Stimulated activated naive B cell treated with anti-CD40 and anti-IgM and Interleukin-4, amounts not matched to agents 10 μg/mL and 1 μg/mL and 100 μg/mL, for 72 hours (primary cell): ENCODE data around the gene CHRDL1.

Experiments
- ATAC-seq, 2 donors: fragments of 150-1000 bp; cut with Tn5 transposase; replicated peaks; 2 replicates each; pipeline ENCODE4 v1.10.0; 2021; ENCODE audit warnings: moderate library complexity in 1 of 2
- DNase-seq: peaks from one replicate; pipeline ENCODE4 v3.0.0; 2021
- H3K27ac Mint-ChIP-seq: one replicate; pipeline ENCODE4 v1.8.0; 2022; ENCODE audit warnings: mild to moderate bottlenecking, mixed read lengths
- H3K27me3 Mint-ChIP-seq, 2 donors: one replicate each; pipeline ENCODE4 v1.8.0; 2022; ENCODE audit warnings: mixed read lengths in 2 of 2
- H3K36me3 Mint-ChIP-seq, 2 donors: one replicate each; pipeline ENCODE4 v1.8.0; 2022; ENCODE audit warnings: mixed read lengths in 2 of 2, mild to moderate bottlenecking in 1 of 2
- H3K4me1 Mint-ChIP-seq, 2 donors: one replicate each; pipeline ENCODE4 v1.8.0; 2022; ENCODE audit warnings: mixed read lengths in 2 of 2, mild to moderate bottlenecking in 1 of 2
- H3K4me3 Mint-ChIP-seq, 2 donors: one replicate each; pipeline ENCODE4 v1.8.0; 2022; ENCODE audit warnings: mild to moderate bottlenecking in 2 of 2, mixed read lengths in 2 of 2, moderate library complexity in 1 of 2
- H3K9me3 Mint-ChIP-seq, 2 donors: one replicate each; pipeline ENCODE4 v1.8.0; 2022; ENCODE audit warnings: mixed read lengths in 2 of 2, mild to moderate bottlenecking in 1 of 2

The CHRDL1 gene

DNA sequence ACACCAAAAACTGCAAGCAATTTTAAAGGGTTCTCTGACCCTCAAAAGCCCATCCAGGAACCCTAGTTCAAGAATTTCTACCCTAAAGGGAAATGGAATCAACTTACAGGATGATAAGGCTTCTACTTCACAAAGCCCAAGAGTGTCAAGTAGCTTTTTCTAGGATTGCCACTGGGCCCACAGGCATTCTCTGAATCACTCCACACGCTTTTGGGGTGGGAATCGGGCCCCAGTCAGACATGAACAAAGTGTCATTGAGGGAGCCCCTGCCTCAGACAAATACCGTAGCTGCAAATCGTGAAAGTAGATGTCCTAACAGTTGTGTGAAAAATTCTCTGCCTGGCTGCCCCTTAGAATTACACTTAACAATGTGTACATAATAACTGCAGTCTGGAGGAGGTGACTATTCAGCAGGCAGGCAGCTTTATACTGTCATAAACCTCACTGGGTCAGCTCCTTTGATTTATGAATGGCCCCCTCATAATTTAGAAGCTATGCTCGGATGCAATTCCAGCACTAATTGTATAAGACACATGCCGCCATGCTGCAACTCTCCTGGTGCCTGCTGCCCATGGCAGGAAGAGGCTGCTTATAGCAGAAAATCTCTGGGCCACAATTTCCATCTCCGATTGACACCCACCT is 36.7 kb downstream of the CHRDL1 start:
- no peak for ATAC-seq
- H3K9me3 Mint-ChIP-seq, result peaks cover 3 to 6% of the 10 kb centered on the region in 2 donors
- no peak for DNase-seq

DNA sequence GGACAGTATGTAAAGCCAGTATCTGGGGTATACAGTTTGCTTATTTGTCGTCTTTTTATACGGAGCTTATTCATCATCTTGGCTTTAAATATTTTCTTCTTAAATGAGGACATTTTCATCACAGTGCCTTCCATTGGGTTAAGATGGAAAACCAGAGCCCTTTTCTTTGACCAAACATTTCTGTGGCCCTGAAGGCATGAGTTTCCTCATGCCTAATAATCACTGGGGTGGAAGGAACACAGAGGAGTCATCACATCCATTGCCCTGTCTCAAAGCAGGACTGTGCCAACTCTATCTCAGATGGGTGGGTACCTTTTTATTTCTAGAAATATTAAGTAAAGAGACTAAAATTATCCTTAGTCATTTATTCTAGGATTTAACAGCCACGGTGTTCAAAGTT is 40.0 kb downstream of the CHRDL1 start:
- no peak overlapping the region for H3K27ac Mint-ChIP-seq

More for the DNA sequence above, 36.7 kb downstream of the CHRDL1 start:
- Mint-ChIP-seq H3K4me1 (no peaks in the 10 kb centered on the region), H3K4me3 (no peak overlapping the region), H3K36me3 (peaks cover 0 to 4% of the 10 kb centered on the region in 2 donors), H3K27ac (no peak overlapping the region), H3K27me3 (no peaks in the 10 kb centered on the region)

DNA sequence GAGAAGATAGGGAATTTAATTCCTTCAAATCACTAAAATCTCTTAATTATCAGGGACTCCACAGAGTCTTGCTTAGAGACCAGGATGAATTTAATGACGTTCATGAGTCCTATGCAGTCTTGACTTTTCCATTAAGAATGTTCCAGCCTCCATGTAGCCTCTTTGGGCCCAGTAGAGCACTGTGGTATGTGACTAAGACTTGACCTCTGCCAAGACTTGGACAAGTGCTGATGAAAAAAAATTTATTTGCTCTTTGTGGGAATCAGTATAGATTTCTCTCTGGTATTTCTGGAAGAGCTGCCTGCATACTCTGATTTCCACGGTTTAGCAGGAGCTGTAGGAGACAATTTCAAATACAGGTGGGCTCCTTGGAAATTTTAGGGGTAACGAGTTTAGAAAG is 40.6 kb downstream of the CHRDL1 start:
- no peaks in the 10 kb centered on the region for H3K4me1 Mint-ChIP-seq
- no peak overlapping the region for H3K27ac Mint-ChIP-seq
- no peak overlapping the region for H3K4me3 Mint-ChIP-seq
- DNase-seq (no peak), ATAC-seq (no peak)
- H3K36me3 Mint-ChIP-seq, result peaks cover 0 to 4% of the 10 kb centered on the region in 2 donors
- no peaks in the 10 kb centered on the region for H3K27me3 Mint-ChIP-seq
- H3K9me3 Mint-ChIP-seq, result peaks cover 3 to 11% of the 10 kb centered on the region in 2 donors

More for the DNA sequence above, 40.0 kb downstream of the CHRDL1 start:
- DNase-seq (no peak), ATAC-seq (no peak)
- Mint-ChIP-seq H3K4me1 (no peaks in the 10 kb centered on the region), H3K36me3 (peaks cover 0 to 4% of the 10 kb centered on the region in 2 donors), H3K27me3 (no peaks in the 10 kb centered on the region), H3K9me3 (peaks cover 3 to 11% of the 10 kb centered on the region in 2 donors), H3K4me3 (no peak overlapping the region)

DNA sequence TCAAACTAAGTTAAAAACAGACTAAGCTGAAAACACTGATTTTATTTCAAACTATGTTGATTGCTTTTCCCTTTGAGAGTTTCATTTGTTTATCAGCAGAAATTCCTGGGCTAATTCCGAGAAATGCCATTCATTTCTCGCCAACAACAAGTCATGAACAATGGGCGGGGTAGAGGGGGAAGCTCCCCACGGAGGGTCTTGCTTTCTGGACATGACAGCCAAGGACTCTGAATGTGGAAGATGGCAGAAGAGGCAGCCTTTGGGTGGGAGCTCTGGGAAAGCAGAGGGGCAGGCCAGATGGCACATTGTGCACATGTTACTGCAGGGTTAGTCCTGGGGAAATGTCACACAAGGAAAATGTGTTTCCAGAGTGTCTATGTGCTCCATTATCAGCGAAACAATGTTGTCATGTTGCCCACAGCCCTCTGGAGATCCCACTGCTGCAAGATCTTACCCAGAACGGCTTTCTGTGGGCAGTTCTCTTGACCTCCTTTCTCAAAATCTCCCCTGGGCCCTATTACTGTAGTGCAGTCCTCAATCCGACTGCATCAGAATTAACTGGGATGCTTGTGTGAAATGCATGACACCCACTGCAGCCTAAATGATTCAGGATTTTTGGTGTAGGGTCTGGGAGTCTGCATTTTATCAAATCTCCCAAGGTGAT is 45.0 kb downstream of the CHRDL1 start:
- no peak for ATAC-seq
- no peak overlapping the region for H3K27ac Mint-ChIP-seq

DNA sequence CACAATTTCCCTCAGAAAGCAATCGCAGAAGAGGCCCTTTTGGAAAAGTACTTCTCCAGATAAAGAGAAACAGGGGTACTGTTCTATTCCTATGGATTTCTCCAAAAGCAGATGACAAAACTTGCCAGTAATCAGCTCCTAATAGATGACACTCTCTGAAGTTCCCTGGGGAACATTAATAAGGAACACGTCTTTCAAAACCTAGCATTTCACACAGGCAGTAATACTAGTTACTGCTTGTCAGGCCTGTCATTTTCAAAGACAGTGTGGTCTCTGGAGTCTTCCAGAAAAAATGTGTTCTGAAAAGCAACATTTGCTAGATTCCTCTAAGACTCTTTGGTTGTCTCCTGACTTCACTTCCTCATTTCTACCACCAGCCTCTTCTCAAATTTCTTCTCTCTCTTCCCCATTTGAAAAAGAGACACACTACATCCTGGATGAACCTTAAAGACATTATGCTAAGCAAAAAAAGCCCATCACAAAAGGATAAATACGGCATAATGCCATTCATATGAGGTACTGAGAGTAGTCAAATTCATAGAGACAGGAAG is 47.3 kb downstream of the CHRDL1 start:
- Mint-ChIP-seq H3K4me3 (no peak overlapping the region), H3K27ac (no peak overlapping the region)
- DNase-seq, result no peak

More for the DNA sequence above, 45.0 kb downstream of the CHRDL1 start:
- no peak for DNase-seq
- peaks cover 0 to 6% of the 10 kb centered on the region in 2 donors for H3K4me1 Mint-ChIP-seq
- no peak overlapping the region for H3K4me3 Mint-ChIP-seq
- peaks cover 0 to 4% of the 10 kb centered on the region in 2 donors for H3K9me3 Mint-ChIP-seq
- H3K27me3 Mint-ChIP-seq, result no peaks in the 10 kb centered on the region
- H3K36me3 Mint-ChIP-seq, result no peaks in the 10 kb centered on the region

DNA sequence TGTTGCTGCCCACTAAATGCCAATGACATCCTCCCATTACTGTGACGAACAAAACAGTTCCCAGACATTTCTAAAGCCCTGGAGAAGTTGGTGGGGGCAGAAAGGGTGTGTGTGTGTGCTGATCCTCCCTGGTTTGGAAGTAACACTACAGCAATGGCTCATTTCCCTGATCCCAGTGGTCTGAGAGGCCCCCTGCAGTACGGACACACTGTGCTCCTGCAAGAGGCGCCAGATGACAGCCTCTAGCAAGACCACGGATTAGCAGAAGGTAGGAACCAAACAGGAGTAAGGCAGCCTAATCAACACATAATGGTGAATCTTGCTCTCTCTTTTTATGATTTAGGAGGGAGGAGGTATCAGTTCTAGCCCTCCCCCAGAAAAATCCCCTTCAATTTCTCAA is 49.6 kb downstream of the CHRDL1 start:
- Mint-ChIP-seq H3K27ac (no peak overlapping the region), H3K4me3 (no peak overlapping the region), H3K4me1 (peaks cover 0 to 6% of the 10 kb centered on the region in 2 donors), H3K9me3 (no peaks in the 10 kb centered on the region), H3K27me3 (no peaks in the 10 kb centered on the region), H3K36me3 (no peaks in the 10 kb centered on the region)
- ATAC-seq (no peak), DNase-seq (no peak)

More for the DNA sequence above, 47.3 kb downstream of the CHRDL1 start:
- no peaks in the 10 kb centered on the region for H3K36me3 Mint-ChIP-seq
- peaks cover 0 to 6% of the 10 kb centered on the region in 2 donors for H3K4me1 Mint-ChIP-seq
- peak in 1 of 2 donors; percentile 50 for ATAC-seq
- H3K27me3 Mint-ChIP-seq, result no peaks in the 10 kb centered on the region
- peaks cover 0 to 4% of the 10 kb centered on the region in 2 donors for H3K9me3 Mint-ChIP-seq

DNA sequence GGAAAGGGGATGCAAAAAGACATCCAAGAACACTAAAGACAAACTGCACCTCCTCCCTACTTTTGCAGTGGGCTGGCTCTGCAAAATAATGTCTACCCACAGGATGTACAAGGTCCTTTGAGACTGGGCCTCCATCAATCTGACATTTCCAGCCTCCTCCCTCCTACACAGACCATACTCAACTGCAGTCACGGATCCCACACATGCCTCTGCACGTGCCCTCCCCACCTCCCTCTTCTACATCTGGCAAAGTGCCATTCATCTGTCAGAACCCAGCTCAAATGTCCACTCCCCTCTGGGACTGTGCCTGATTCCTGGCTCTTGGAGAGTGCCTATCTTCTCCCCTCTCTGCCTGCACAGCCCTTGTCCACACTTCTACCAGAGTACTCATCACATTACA is 50.3 kb downstream of the CHRDL1 start:
- peaks cover 0 to 6% of the 10 kb centered on the region in 2 donors for H3K4me1 Mint-ChIP-seq

DNA sequence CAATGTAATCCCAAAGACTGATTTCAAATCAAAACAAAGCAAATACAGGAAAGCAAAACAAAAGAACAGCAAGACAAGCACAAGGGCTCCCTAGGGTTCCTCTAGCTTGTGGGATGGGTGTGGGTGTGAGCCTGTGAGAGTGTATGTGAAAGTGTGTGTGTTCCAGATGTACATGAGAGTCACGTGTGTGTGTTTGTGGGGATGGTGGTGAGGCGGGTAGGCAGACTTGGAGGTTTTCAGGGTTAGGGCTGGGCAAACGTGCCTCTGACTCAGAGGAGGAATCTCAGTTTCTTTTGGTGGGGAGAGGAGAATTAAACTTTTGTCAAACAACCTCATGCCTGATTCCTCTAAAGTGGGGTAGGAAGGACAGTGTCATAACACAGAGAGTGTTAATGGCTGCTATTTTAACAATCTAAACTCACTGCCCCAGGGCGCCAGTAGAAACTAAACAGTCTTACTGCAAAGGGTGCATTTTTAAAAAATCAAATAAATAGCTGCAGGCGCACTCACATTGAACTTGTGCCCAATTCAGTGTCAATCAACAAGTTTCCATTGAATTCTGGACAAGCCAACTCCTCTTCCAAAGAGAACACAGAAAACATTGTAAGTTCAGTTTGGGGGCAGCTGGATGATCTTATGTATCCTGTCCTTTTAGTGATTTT is 51.8 kb downstream of the CHRDL1 start:
- no peak for DNase-seq
- no peak overlapping the region for H3K4me3 Mint-ChIP-seq
- no peaks in the 10 kb centered on the region for H3K9me3 Mint-ChIP-seq

More for the DNA sequence above, 50.3 kb downstream of the CHRDL1 start:
- H3K9me3 Mint-ChIP-seq, result no peaks in the 10 kb centered on the region
- no peak overlapping the region for H3K4me3 Mint-ChIP-seq
- H3K27me3 Mint-ChIP-seq, result no peaks in the 10 kb centered on the region
- no peaks in the 10 kb centered on the region for H3K36me3 Mint-ChIP-seq
- H3K27ac Mint-ChIP-seq, result no peak overlapping the region
- no peak for ATAC-seq
- DNase-seq, result no peak

DNA sequence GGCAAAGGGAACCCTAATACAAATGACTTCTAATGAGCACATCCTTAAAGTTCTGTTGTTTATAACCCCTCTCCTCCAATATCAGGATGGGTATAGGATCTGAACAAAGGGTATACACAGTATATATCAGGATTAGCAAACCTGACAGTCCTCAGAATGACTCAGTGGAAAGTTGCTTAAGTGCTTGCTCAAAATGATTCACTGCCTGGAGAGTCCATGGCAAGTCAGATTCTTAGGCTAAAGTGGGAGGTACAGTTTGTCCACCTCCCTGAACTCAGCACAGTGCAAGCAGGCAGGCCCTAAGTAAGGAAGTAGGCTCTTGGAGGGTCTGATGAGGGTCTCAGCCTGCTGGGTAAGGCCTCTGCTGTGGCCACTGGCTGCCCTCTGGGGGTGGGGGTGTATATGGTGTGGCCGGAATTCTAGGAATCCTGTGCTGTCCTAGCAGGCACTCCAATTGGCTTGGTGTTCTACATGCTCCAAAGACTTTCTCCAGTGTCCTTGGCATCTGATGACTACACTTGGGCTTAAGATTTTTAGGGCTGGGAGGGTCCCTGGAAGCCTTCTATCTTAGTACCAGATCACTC is 54.3 kb downstream of the CHRDL1 start:
- ATAC-seq (no peak), DNase-seq (no peak)
- no peaks in the 10 kb centered on the region for H3K36me3 Mint-ChIP-seq

More for the DNA sequence above, 51.8 kb downstream of the CHRDL1 start:
- no peak for ATAC-seq
- Mint-ChIP-seq H3K27me3 (no peaks in the 10 kb centered on the region), H3K36me3 (no peaks in the 10 kb centered on the region), H3K27ac (no peak overlapping the region), H3K4me1 (peaks cover 0 to 5% of the 10 kb centered on the region in 2 donors)

DNA sequence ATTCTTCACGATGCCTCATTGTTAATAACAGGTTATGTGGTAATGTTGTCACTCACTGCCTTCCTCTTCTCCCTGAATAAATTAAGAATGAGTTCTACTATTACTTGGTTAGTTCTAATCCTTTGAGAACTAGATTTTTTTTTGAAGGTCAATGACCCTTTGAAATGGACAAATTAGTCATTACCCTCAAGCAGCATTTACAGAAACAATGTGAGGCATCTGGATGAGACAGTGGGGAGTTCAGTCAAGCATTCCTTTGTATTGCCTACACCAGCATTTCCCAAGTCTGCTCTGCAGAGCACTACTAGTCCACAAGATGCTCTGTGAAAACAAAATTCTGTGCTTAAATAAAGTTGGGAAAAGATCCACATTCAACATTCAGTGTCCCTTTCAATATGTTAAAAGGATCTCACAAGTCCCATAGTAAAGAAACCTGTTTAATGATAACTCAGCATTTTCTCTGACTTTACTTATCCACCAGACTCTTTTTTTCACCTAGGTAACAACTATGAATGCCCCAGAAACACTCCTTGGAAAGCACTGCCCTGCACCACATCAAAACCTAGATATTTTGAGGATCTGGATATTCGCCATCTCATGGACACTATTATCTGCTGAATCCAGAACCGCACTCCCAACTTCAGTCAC is 60.6 kb downstream of the CHRDL1 start:
- ATAC-seq, result no peak
- H3K4me3 Mint-ChIP-seq, result no peak overlapping the region
- DNase-seq, result no peak
- no peaks in the 10 kb centered on the region for H3K4me1 Mint-ChIP-seq
- H3K27ac Mint-ChIP-seq, result no peak overlapping the region
- no peaks in the 10 kb centered on the region for H3K9me3 Mint-ChIP-seq
- H3K27me3 Mint-ChIP-seq, result no peaks in the 10 kb centered on the region
- H3K36me3 Mint-ChIP-seq, result no peaks in the 10 kb centered on the region

More for the DNA sequence above, 54.3 kb downstream of the CHRDL1 start:
- Mint-ChIP-seq H3K4me1 (no peaks in the 10 kb centered on the region), H3K4me3 (no peak overlapping the region), H3K27me3 (no peaks in the 10 kb centered on the region), H3K9me3 (no peaks in the 10 kb centered on the region), H3K27ac (no peak overlapping the region)

DNA sequence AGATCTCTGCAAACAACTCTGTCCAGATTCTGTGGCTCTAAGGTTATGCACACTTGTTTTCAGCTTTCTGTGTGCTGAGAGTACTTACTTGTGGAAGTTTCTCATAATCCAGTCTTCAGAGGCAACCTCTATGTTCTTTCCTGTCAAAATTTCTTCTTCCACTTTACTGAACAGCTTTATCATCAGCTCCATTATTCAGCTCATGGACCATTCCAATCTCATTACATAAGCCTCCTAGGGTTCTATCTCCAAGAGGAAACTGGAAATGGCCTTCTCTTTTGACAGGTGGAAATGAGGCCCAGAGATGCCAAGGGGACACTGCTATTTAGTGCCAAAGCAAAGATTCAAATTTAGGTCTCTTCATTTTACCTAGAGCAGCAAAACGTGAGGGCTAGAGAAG is 61.3 kb downstream of the CHRDL1 start:
- Mint-ChIP-seq H3K4me3 (no peak overlapping the region), H3K27me3 (no peaks in the 10 kb centered on the region), H3K4me1 (no peaks in the 10 kb centered on the region), H3K27ac (no peak overlapping the region), H3K36me3 (no peaks in the 10 kb centered on the region), H3K9me3 (no peaks in the 10 kb centered on the region)
- no peak for ATAC-seq
- DNase-seq, result no peak

DNA sequence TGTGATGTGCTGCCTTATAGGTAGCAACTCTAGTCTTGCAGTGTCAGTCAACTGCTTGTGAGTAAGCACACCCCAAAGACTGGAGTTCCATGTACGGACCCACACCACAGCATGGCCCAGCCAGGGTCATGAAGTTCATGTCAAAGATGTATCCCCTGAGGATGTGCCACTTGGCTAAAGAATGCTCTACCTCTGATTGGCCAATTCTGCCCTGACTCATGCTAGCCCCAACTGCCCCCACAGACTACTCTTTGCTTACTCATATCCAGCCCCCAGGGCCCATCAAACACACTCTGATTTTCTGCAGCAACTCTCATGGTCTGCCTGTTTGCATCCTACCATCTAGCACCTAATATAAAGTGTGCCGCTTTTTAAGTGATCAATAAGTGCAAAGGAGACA is 62.5 kb downstream of the CHRDL1 start:
- ATAC-seq (no peak), DNase-seq (no peak)
- no peak overlapping the region for H3K4me3 Mint-ChIP-seq
- H3K9me3 Mint-ChIP-seq, result no peaks in the 10 kb centered on the region
- H3K4me1 Mint-ChIP-seq, result no peaks in the 10 kb centered on the region
- H3K27ac Mint-ChIP-seq, result no peak overlapping the region
- H3K36me3 Mint-ChIP-seq, result no peaks in the 10 kb centered on the region
- no peaks in the 10 kb centered on the region for H3K27me3 Mint-ChIP-seq

DNA sequence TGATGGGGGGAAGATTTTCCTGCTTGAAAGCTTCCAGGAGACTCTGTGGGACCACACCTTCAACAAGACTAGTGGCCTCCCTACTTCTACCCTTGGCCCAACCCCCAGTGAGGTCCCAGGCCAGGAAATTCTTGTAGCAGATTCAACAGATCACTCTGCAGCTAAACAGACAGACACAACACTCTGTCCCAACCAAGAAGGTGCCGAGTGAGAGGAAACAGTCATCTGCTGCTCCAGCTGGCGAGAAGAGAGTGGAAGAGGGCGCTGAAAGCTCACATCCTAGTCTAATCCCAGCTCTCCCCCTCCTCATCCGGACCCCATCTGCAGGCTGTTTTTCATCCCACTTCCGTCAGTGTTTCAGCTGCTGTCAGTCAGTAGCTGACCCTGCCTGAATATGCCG is 63.4 kb downstream of the CHRDL1 start:
- Mint-ChIP-seq H3K36me3 (no peaks in the 10 kb centered on the region), H3K4me1 (no peaks in the 10 kb centered on the region)
- no peak for DNase-seq

DNA sequence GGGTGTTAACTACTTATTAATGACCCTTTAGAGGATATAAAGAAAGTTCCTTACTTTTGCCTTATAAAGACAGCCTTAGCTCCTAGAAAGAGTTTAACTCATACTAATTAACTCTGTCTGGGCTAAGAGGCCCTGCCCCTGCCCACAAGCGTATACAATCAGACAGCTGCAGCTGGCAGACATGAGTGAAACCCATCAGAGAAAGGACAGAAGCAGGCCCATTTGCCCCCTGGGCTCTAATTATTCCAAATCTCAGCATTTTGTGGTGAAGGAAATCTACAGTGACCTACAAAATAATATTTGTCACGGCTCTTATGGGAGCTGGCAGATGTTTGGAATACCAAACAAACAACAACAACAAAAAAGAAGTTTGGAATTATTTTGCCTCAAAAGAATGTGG is 71.8 kb downstream of the CHRDL1 start:
- Mint-ChIP-seq H3K9me3 (no peaks in the 10 kb centered on the region), H3K4me3 (no peak overlapping the region)
- ATAC-seq, result no peak

More for the DNA sequence above, 63.4 kb downstream of the CHRDL1 start:
- Mint-ChIP-seq H3K27me3 (no peaks in the 10 kb centered on the region), H3K4me3 (no peak overlapping the region), H3K27ac (no peak overlapping the region), H3K9me3 (no peaks in the 10 kb centered on the region)
- ATAC-seq, result no peak

More for the DNA sequence above, 71.8 kb downstream of the CHRDL1 start:
- Mint-ChIP-seq H3K4me1 (peaks cover 0 to 1% of the 10 kb centered on the region in 2 donors), H3K27ac (no peak overlapping the region), H3K36me3 (no peaks in the 10 kb centered on the region), H3K27me3 (no peaks in the 10 kb centered on the region)
- no peak for DNase-seq
